ENCODE measurements around the gene ST6GALNAC3.
"Not testable (repeated sequence)": the region's sequence is repeated elsewhere in the genome, so short reads cannot be mapped to it uniquely, and the experiment has no call there.

ST6GALNAC3 gene

GRCh38 chr1:76073481-76073880 lies 1.1 kb upstream of the ST6GALNAC3 start:
- no peak for DNase-seq (ENCODE audit: low read depth)

GRCh38 chr1:76075188-76075489 lies 593 bp downstream of the ST6GALNAC3 start:
- no peak for DNase-seq (ENCODE audit: low read depth)

GRCh38 chr1:76075877-76076276 lies 1.3 kb downstream of the ST6GALNAC3 start:
- DNase-seq (ENCODE audit: low read depth), result no peak

- DNase-seq (ENCODE audit: low read depth), result no peak
Measured at GRCh38 chr1:76079475-76080227, 5.1 kb downstream of the ST6GALNAC3 start.

- no peak for DNase-seq (ENCODE audit: low read depth)
Measured at GRCh38 chr1:76080552-76081079, 6.1 kb downstream of the ST6GALNAC3 start.

- DNase-seq (ENCODE audit: low read depth), result no peak
Measured at GRCh38 chr1:76082062-76082461, 7.5 kb downstream of the ST6GALNAC3 start.

GRCh38 chr1:76083189-76083588 lies 8.6 kb downstream of the ST6GALNAC3 start:
- DNase-seq (ENCODE audit: low read depth), result no peak

GRCh38 chr1:76084029-76084627 lies 9.6 kb downstream of the ST6GALNAC3 start:
- no peak for DNase-seq (ENCODE audit: low read depth)

GRCh38 chr1:76084685-76085084 lies 10.1 kb downstream of the ST6GALNAC3 start:
- no peak for DNase-seq (ENCODE audit: low read depth)

- DNase-seq (ENCODE audit: low read depth), result no peak
Measured at GRCh38 chr1:76086109-76086508, 11.6 kb downstream of the ST6GALNAC3 start.

- DNase-seq (ENCODE audit: low read depth), result no peak
Measured at GRCh38 chr1:76086597-76086996, 12.1 kb downstream of the ST6GALNAC3 start.

- DNase-seq (ENCODE audit: low read depth), result no peak
Measured at GRCh38 chr1:76090283-76091203, 16.0 kb downstream of the ST6GALNAC3 start.

- DNase-seq (ENCODE audit: low read depth), result no peak
Measured at GRCh38 chr1:76092812-76093211, 18.3 kb downstream of the ST6GALNAC3 start.

- no peak for DNase-seq (ENCODE audit: low read depth)
Measured at GRCh38 chr1:76093522-76094312, 19.2 kb downstream of the ST6GALNAC3 start.

- DNase-seq (ENCODE audit: low read depth), result no peak
Measured at GRCh38 chr1:76095802-76096201, 21.3 kb downstream of the ST6GALNAC3 start.

- DNase-seq (ENCODE audit: low read depth), result not testable (repeated sequence)
Measured at GRCh38 chr1:76097064-76097463, 22.5 kb downstream of the ST6GALNAC3 start.

GRCh38 chr1:76098845-76099244 lies 24.3 kb downstream of the ST6GALNAC3 start:
- no peak for DNase-seq (ENCODE audit: low read depth)

- no peak for DNase-seq (ENCODE audit: low read depth)
Measured at GRCh38 chr1:76101548-76101947, 27.0 kb downstream of the ST6GALNAC3 start.

GRCh38 chr1:76102046-76102445 lies 27.5 kb downstream of the ST6GALNAC3 start:
- DNase-seq (ENCODE audit: low read depth), result no peak

GRCh38 chr1:76103034-76103433 lies 28.5 kb downstream of the ST6GALNAC3 start:
- no peak for DNase-seq (ENCODE audit: low read depth)

- no peak for DNase-seq (ENCODE audit: low read depth)
Measured at GRCh38 chr1:76105372-76105771, 30.8 kb downstream of the ST6GALNAC3 start.

GRCh38 chr1:76106251-76106650 lies 31.7 kb downstream of the ST6GALNAC3 start:
- DNase-seq (ENCODE audit: low read depth), result no peak
